ENCODE data around the gene C11orf42. TPM values are rescaled to one million over a fixed set of nuclear protein-coding genes. Genes with fewer than 3 reads are reported as not detected.

C11orf42 gene
- total RNA-seq, 1 experiment from 2014 or later = not detected

DNA sequence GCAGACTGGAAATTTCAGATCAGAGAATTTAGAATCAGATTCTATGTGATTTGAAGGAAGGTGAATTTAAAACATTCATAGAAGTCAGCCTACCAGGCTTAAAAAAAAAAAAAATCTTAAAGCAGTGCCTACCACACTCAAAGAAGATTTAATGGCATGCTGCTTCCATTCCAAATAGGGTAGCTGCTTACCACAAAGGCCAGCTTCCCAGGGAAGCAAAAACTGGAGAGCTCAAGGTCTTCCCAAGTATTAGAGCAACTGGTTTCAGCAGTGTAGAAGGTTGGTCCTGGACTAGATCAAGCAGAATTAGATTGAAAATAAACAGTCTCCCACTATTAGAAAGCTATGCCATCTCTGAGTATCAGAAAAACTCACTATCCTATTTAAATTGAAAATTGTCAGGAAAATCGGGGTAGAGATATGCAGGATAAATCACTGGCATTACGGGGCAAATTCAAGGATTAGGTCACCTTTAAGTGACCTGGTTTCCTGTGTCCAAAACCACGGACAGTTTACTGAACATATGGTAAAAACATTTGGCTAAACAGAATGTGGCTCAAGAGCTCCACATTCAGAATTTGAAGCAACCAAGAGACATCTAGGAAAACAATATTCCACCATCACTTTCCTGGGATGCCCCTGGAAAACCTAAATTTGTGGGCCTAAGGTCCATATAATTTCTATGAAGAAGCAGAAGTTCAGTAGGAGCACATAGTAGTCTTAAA lies 1.3 kb downstream of the C11orf42 start:
- H3K9me3 ChIP-seq (replicated peaks) = no peaks in the 10 kb centered on the region
- no peak overlapping the region for H3K4me3 ChIP-seq
- no peak overlapping the region for H3K27ac ChIP-seq
- no peak for DNase-seq
- H3K36me3 ChIP-seq = no peaks in the 10 kb centered on the region
- no peaks in the 10 kb centered on the region for H3K4me1 ChIP-seq
- H3K27me3 ChIP-seq = no peaks in the 10 kb centered on the region

DNA sequence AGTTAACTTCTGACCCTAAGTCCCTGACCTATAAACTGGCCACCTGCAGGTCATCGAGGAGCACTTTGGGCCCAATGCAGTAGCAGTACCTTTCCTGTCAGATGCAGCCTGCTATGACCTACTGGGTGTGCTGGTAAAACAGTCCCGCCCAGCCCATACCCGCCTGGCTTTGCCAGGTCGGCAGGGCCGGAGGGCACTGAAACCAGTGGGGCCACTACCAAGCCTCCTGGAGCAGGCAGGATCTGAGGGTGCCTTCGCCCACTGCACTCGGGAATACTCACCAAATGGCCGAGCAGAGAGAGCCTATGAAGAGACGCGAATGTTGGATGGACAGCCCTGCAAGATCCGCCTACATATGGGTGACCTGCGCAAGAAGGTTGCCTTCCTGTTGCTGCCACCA lies 4.4 kb downstream of the C11orf42 start:
- H3K4me3 ChIP-seq = no peak overlapping the region
- H3K27ac ChIP-seq = no peak overlapping the region
- H3K27me3 ChIP-seq = no peaks in the 10 kb centered on the region
- no peaks in the 10 kb centered on the region for H3K9me3 ChIP-seq (replicated peaks)
- no peaks in the 10 kb centered on the region for H3K4me1 ChIP-seq
- peaks cover 6% of the 10 kb centered on the region; the same call in 1 of the 2 replicates for H3K36me3 ChIP-seq
- no peak for DNase-seq

DNA sequence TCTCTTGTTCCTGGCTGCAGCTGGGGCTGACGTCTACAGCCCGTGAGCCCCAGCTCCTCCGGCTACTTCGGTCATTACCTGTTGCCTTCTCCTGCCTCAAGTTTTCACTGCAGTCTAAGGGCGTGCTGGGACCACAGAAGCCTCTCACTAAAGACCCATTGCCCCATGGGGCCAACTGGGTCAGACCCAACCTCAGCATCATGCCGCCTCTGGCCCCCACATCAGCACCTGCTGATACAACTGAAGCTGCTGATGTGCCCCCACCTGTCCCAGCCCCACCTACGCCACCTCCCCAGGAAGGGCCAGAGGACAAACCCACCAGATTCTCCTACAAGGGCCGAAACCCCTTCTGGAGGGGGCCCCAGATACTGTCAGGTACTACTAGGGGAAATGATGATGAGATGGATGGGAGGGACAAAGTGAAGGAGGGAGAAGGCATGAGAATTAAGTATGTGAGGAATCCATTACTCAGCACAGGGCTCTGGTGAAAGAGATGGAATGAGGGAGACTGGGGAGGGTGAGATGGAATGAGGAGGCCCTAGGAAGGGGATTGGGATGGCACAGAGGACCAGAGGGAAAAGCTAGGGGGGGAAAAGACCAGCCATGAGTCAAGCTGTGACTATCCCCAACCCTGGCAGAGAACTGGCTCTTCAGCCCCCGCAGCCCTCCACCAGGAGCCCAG lies 5.1 kb downstream of the C11orf42 start:
- Histone ChIP-seq H3K36me3 (peaks cover 6% of the 10 kb centered on the region; the same call in 1 of the 2 replicates), H3K4me1 (no peaks in the 10 kb centered on the region), H3K4me3 (no peak overlapping the region), H3K27ac (no peak overlapping the region), H3K27me3 (no peaks in the 10 kb centered on the region), H3K9me3 (replicated peaks) (no peaks in the 10 kb centered on the region)
- DNase-seq = no peak

DNA sequence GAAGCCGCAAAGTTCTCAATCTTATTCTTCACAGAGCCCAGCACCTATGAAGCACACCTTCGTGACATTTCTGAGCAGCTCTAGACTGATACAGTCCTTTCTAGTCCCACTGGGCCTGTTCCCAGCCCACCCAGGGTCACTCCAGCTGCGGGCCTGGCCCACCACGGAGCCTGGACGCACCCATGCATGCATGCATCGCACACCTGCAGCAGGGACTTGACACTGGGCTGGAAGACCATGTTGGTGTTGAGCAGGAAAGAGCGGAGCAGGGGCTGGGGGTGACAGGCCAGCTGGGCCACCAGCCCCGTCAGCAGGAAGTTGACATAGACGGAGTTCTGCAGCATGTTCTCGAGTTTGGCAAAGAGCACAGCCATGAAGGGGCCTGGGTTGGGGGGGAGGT lies 9.2 kb downstream of the C11orf42 start:
- Histone ChIP-seq H3K4me1 (no peaks in the 10 kb centered on the region), H3K9me3 (replicated peaks) (no peaks in the 10 kb centered on the region), H3K27me3 (no peaks in the 10 kb centered on the region), H3K36me3 (peaks cover 11% of the 10 kb centered on the region; the same call in 1 of the 2 replicates), H3K27ac (no peak overlapping the region), H3K4me3 (no peak overlapping the region)
- DNase-seq = no peak

DNA sequence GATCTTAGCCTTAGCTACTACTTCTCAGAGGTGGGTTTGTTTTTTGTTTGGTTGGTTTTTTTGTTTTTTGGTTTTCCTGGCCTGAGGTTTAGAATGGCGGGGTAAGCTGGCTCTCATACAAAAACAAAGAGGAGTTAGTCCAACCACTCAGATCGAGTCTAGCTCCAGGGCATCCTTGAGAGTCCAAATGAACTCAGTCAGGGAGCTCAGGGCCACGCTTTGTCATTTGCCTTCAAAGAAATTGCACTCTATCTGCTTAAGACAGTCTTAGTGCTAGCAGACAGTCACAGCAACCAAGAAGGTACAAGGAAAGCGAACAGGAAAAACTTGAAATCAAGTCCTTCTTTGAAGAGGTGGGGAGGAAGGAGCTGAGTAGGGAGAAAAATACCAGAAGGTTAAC lies 11.1 kb downstream of the C11orf42 start:
- Histone ChIP-seq H3K27me3 (no peaks in the 10 kb centered on the region), H3K27ac (no peak overlapping the region), H3K36me3 (peaks cover 14% of the 10 kb centered on the region; the same call in 1 of the 2 replicates), H3K4me1 (no peaks in the 10 kb centered on the region), H3K9me3 (replicated peaks) (no peaks in the 10 kb centered on the region), H3K4me3 (no peak overlapping the region)
- no peak for DNase-seq

DNA sequence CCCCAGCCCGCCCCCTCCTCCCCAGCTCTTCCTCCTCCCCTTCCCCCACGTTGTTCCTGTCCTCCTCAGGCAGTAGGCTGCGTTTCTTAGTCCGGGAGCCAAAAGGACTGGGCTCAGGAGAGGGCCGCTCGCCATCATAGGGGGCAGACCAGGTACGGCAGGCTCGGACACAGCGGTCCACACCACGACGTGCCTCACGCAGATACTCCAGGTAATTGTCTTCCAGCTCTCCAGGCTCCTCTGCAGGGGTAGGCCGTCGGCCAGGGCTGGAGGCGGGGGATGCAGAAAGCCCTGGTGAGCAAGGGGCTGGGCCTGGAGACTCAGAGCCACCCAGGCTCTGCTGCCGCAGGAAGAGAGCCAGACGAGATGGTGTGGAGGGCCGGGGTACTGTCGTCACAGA lies 12.4 kb downstream of the C11orf42 start:
- Histone ChIP-seq H3K27ac (no peak overlapping the region), H3K36me3 (peaks cover 17% of the 10 kb centered on the region; the same call in 1 of the 2 replicates), H3K4me1 (no peaks in the 10 kb centered on the region), H3K4me3 (no peak overlapping the region), H3K27me3 (no peaks in the 10 kb centered on the region), H3K9me3 (replicated peaks) (no peaks in the 10 kb centered on the region)
- DNase-seq = no peak

DNA sequence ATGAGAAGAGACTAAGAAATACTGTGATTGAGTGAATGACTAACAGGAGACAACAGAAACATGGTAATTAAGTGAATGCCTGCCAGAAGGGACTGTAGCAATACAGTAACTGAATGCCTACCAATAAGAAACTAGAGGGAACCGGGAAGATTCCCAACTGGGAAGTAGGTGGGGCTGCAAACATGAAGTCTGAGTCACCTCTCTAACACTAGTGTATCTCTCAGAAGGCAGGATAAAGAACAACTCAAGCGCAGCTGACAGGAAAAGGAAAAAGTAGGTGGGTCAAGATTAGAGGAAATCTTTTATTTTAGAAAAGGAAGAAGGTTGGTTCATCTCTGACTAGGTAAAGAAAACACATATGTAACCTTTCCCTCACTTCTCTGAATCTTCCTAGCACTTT lies 14.0 kb downstream of the C11orf42 start:
- H3K27me3 ChIP-seq = no peaks in the 10 kb centered on the region
- no peaks in the 10 kb centered on the region for H3K4me1 ChIP-seq
- no peak overlapping the region for H3K4me3 ChIP-seq
- no peak for DNase-seq
- H3K27ac ChIP-seq = no peak overlapping the region
- H3K9me3 ChIP-seq (replicated peaks) = no peaks in the 10 kb centered on the region
- H3K36me3 ChIP-seq = peaks cover 14% of the 10 kb centered on the region; the same call in 1 of the 2 replicates

DNA sequence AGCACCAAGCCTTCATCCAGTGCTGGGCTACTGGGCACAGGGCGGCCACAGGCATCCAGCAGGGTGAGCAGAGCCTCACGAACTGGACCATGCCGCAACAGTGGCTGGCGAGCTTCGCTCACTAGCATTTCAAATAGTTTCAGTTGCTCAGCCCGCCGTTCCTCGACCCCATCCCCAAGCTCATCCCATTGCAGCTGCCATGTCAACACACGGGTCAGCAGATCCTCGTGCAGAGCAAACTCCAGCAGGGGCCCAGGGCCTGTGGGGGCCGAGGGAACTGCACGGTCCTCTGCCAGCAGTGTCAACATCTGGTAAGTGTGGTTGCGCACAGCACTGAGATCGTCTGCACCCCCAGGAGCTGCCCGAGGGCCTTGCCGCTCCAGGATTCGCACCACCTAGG lies 18.5 kb downstream of the C11orf42 start:
- Histone ChIP-seq H3K27ac (no peak overlapping the region), H3K9me3 (replicated peaks) (no peaks in the 10 kb centered on the region), H3K4me1 (no peaks in the 10 kb centered on the region), H3K36me3 (peaks cover 9% of the 10 kb centered on the region; the same call in 1 of the 2 replicates), H3K4me3 (no peak overlapping the region), H3K27me3 (no peaks in the 10 kb centered on the region)
- DNase-seq = no peak

DNA sequence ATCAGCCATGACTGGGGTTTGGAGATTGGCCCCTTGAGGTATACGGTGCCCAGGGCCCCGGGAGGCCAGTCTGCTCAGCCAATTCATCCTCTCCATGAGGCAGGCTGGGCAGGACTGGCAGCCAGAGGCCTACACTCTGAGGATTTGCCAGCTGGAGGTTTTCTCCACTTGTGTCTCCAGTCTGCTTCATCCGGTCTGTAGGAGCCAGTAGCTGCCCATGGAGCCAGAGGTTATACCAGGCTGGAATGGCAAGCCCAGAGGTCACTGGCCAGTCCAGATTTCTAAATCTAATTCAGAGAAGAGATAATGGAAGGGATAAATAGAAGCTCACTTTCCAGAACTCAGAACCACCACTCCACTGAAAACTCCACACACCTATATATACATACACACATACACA lies 19.1 kb downstream of the C11orf42 start:
- H3K27ac ChIP-seq = no peak overlapping the region
- H3K9me3 ChIP-seq (replicated peaks) = no peaks in the 10 kb centered on the region
- H3K27me3 ChIP-seq = no peaks in the 10 kb centered on the region
- DNase-seq = no peak
- H3K4me3 ChIP-seq = no peak overlapping the region
- H3K36me3 ChIP-seq = peaks cover 9% of the 10 kb centered on the region; the same call in 1 of the 2 replicates
- H3K4me1 ChIP-seq = no peaks in the 10 kb centered on the region

DNA sequence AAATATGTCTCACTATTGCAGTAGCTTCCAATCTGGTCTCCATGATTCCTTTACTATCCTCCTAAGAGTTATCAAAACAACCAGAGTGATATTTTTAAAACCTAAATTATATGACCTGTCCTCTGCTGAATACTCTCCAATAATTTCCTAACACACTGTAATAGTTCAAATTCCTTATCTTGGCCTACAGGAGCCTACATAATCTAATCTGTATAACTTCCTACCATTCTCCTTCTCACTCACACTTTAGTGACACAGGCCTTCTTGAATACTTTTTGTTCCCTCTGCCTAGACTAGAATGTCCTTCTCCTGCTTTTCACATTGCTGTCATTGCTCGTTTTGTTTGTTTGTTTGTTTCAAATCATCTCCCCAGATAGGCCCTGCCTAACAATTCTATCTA lies 19.7 kb downstream of the C11orf42 start:
- H3K27me3 ChIP-seq = no peaks in the 10 kb centered on the region
- no peaks in the 10 kb centered on the region for H3K4me1 ChIP-seq
- no peak overlapping the region for H3K27ac ChIP-seq
- H3K9me3 ChIP-seq (replicated peaks) = no peaks in the 10 kb centered on the region
- no peak for DNase-seq
- peaks cover 9% of the 10 kb centered on the region; the same call in 1 of the 2 replicates for H3K36me3 ChIP-seq
- H3K4me3 ChIP-seq = no peak overlapping the region

DNA sequence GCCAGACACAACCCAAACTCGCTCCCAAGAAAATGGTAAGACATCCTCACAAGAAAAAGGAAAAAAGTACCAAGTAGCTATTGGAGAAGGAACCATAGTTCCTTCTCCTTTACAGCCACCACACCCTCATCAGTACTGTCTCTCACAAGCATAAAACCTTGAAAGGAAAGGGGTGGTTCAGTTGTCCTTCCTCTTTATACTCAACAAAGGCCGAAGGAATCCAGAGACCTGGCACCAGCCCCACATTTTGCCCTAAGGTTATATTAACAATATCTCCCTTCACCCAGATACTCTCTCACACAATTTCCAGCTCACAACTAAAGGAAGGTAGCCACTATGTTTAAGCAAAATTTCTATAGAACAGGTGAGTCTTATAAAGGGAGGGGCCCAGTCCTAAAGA lies 20.5 kb downstream of the C11orf42 start:
- no peaks in the 10 kb centered on the region for H3K4me1 ChIP-seq
- no peaks in the 10 kb centered on the region for H3K9me3 ChIP-seq (replicated peaks)
- H3K36me3 ChIP-seq = peaks cover 6% of the 10 kb centered on the region; the same call in 1 of the 2 replicates
- H3K4me3 ChIP-seq = no peak overlapping the region
- no peak for DNase-seq
- H3K27me3 ChIP-seq = no peaks in the 10 kb centered on the region
- H3K27ac ChIP-seq = no peak overlapping the region

DNA sequence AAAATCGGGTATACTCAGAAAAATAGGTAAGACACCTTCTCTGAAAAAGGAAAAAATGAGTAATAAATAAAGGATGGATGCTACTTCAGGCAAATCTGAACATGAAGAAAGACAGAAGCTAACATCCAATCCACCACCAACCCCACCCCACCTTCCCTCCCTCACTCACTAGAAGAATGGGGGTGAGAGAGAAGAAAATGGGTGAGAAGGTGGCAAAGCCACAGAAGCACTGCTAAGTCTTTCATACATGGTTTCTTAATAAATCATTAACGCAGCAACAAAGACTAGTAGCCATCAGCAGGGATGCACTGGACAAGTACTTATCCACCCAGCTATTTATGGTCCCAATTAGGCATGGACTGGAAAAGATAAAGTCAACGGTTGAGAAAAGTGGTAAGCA lies 23.2 kb downstream of the C11orf42 start:
- DNase-seq = no peak
- no peaks in the 10 kb centered on the region for H3K4me1 ChIP-seq
- no peaks in the 10 kb centered on the region for H3K36me3 ChIP-seq
- no peaks in the 10 kb centered on the region for H3K9me3 ChIP-seq (replicated peaks)
- H3K27ac ChIP-seq = no peak overlapping the region
- H3K4me3 ChIP-seq = no peak overlapping the region
- no peaks in the 10 kb centered on the region for H3K27me3 ChIP-seq

DNA sequence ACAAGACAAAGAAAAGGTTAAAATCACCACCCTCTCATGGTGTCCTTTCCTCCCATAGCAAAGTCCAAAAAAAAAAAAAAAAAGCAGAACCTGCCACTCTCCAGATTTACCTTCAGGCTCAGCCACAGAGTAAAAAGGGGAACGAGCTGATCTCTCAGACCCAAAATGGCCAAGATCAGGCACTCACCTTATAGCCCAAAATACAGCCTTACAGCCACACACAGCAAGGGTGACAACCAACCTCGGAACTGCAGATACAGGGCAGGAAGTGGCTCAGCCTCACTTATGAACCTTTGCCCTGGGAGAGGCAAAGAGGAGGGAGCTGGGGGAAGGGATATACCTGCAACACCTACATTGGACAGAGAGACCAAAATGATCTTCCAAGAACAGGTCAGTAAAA lies 24.6 kb downstream of the C11orf42 start:
- Histone ChIP-seq H3K9me3 (replicated peaks) (no peaks in the 10 kb centered on the region), H3K27me3 (no peaks in the 10 kb centered on the region), H3K36me3 (no peaks in the 10 kb centered on the region), H3K27ac (no peak overlapping the region), H3K4me1 (no peaks in the 10 kb centered on the region), H3K4me3 (no peak overlapping the region)
- no peak for DNase-seq

DNA sequence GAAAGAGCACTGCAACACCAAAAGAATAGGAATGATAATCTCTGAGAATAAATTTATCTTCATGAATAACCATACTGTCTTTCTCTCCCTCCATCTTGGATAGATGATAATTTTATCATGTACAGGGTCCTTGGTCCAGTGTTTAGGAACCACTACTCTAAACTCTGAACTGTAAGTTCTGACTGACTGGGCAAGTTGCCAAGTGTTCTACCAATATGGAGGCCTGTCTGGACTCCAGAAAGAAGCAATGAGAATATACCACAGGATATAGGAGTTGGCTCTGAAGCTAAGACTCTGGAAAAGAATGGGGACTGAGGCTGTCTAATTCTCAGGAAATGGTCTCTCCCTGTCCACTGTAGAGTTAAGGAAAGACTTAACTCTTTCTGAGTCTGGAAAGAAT lies 27.5 kb downstream of the C11orf42 start:
- H3K27ac ChIP-seq = no peak overlapping the region
- no peak overlapping the region for H3K4me3 ChIP-seq
- peak in 1 of 2 experiments; percentile 2 for DNase-seq
- H3K4me1 ChIP-seq = no peaks in the 10 kb centered on the region
- no peaks in the 10 kb centered on the region for H3K36me3 ChIP-seq
- no peaks in the 10 kb centered on the region for H3K27me3 ChIP-seq
- no peaks in the 10 kb centered on the region for H3K9me3 ChIP-seq (replicated peaks)

DNA sequence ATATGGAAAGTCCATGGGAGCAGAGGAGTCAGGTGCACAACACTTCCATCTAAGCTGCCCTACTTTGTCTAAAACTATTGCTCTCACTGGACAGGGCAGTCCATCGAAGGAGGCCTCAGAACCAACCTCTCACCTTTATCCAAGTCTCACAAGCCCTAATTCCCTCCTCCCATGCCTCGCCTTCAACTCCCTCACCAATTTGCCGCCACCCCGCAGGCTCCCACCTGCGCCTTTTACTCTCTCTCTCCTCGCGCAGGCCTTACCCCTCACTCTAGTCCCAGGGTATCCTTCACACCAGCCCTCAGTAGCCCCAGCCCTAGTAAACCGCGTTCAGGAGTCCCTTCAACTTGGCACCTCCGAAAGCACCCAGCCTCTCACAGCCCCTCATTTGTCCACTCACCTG lies 28.6 kb downstream of the C11orf42 start:
- no peak overlapping the region for H3K27ac ChIP-seq
- peak overlapping the region; percentile 72 for H3K4me3 ChIP-seq
- H3K27me3 ChIP-seq = no peaks in the 10 kb centered on the region
- H3K9me3 ChIP-seq (replicated peaks) = no peaks in the 10 kb centered on the region
- no peak for DNase-seq
- no peaks in the 10 kb centered on the region for H3K36me3 ChIP-seq
- H3K4me1 ChIP-seq = no peaks in the 10 kb centered on the region

Measured in SJCRH30 (cell line).